ENCODE measurements around the gene YIF1B.
A peak's percentile ranks its signal among the peaks of the same experiment; 100 is the strongest.

The YIF1B gene

DNA sequence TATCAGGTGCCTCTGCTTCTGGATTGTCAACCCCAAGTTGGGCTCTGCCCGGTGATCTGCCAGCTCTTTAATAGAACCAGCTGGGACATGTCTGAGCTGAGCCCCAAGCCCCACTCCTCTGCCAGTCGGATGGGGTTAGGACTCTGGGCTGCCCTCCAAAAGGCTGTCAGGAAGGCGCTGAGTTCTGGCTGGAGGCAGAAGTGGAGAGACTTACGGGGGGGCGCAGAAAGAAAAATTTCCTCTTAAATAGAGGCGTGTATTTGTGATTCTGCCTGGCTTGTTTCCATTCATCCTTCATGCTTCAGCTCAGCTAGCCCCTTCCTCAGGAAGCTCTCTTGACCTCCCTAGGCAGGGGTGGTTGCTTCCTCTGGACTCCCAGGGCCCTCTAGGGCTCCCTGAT is 2.9 kb upstream of the YIF1B start:
- H3K9me3 ChIP-seq (ENCODE audit: control insufficient read depth in 2 of 2, low read length in 2 of 2) = no peaks in the 10 kb centered on the region
- H3K27me3 ChIP-seq (ENCODE audit: control insufficient read depth in 2 of 2, insufficient read depth in 2 of 2, low read length in 2 of 2) = no peaks in the 10 kb centered on the region
- H3K4me3 ChIP-seq (ENCODE audit: low read length in 2 of 2) = peak overlapping the region; percentile 67 to 74
- H3K4me1 ChIP-seq (ENCODE audit: control insufficient read depth in 2 of 2, insufficient read depth in 2 of 2, low read length in 2 of 2) = peaks cover 18 to 27% of the 10 kb centered on the region in 2 donors
- no peak overlapping the region for H3K9ac ChIP-seq (ENCODE audit: low read depth in 1 of 2, low read length in 2 of 2)
- peak overlapping the region in 1 of 2 donors; percentile 80 for H3K27ac ChIP-seq (ENCODE audit: low read depth in 2 of 2, low read length in 2 of 2)
- peaks cover 0 to 2% of the 10 kb centered on the region in 2 donors for H3K36me3 ChIP-seq (ENCODE audit: control insufficient read depth in 2 of 2, insufficient read depth in 2 of 2, low read length in 2 of 2)

DNA sequence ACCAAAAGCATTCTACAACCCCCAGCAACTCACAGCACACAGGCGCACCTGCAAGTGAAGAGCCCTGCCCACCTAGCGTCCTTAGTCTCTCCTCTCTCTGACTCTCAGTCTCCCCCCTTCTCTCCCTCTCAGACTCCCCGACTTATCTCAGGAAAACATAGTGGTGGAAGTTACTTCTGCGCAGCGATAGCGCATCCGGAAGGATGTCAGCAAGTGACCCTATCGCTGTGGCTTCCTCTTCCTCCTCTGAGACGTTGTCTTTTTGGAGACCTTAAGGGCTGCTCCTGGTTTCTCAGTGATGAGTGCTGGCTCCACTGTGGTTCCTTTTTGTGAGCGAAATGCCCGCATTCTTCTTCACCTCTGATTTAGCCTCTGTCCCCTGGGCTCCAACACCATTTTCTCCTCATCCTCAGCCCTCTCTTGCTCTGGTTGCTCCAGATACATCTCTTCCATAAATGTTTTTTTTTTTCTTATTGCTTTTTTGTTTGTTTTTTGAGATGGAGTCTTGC is 1.4 kb upstream of the YIF1B start:
- Histone ChIP-seq H3K27ac (ENCODE audit: low read depth in 2 of 2, low read length in 2 of 2) (peak overlapping the region in 1 of 2 donors; percentile 89), H3K4me3 (ENCODE audit: low read length in 2 of 2) (peak overlapping the region; percentile 26 to 51), H3K9ac (ENCODE audit: low read depth in 1 of 2, low read length in 2 of 2) (no peak overlapping the region), H3K27me3 (ENCODE audit: control insufficient read depth in 2 of 2, insufficient read depth in 2 of 2, low read length in 2 of 2) (no peaks in the 10 kb centered on the region), H3K9me3 (ENCODE audit: control insufficient read depth in 2 of 2, low read length in 2 of 2) (no peaks in the 10 kb centered on the region), H3K4me1 (ENCODE audit: control insufficient read depth in 2 of 2, insufficient read depth in 2 of 2, low read length in 2 of 2) (peaks cover 18 to 26% of the 10 kb centered on the region in 2 donors), H3K36me3 (ENCODE audit: control insufficient read depth in 2 of 2, insufficient read depth in 2 of 2, low read length in 2 of 2) (no peaks in the 10 kb centered on the region)

DNA sequence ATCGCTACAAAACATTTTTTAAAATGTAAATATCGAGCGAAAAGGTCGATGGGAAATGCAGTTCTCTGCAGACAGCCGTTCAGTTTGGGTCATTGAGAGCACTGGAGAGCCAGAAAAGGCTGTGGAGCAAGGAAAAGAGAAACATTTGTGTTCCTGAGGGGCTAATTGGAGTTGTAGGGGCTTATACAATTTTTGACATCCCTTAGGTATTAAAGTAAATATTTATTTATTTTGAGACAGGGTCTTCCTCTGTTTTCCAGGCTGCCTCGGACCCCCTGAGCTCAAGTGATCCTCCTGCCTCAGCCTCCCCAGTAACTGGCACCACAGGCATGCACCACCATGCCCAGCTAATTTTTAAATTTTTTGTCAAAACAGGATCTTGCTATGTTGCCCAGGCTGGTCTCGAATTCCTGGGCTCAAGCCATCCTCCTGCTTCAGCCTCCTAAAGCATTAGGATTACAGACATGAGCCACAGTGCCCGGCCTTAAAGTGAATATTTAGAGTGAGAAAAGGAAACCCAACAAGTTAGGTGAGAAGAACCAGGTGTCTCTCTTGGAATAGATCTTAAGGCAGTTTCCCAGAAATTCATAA is 825 bp upstream of the YIF1B start:
- Histone ChIP-seq H3K4me1 (ENCODE audit: control insufficient read depth in 2 of 2, insufficient read depth in 2 of 2, low read length in 2 of 2) (peaks cover 16 to 24% of the 10 kb centered on the region in 2 donors), H3K4me3 (ENCODE audit: low read length in 2 of 2) (peak overlapping the region; percentile 44 to 69), H3K9ac (ENCODE audit: low read depth in 1 of 2, low read length in 2 of 2) (peak overlapping the region; percentile 66 to 68), H3K36me3 (ENCODE audit: control insufficient read depth in 2 of 2, insufficient read depth in 2 of 2, low read length in 2 of 2) (no peaks in the 10 kb centered on the region), H3K9me3 (ENCODE audit: control insufficient read depth in 2 of 2, low read length in 2 of 2) (no peaks in the 10 kb centered on the region), H3K27me3 (ENCODE audit: control insufficient read depth in 2 of 2, insufficient read depth in 2 of 2, low read length in 2 of 2) (no peaks in the 10 kb centered on the region), H3K27ac (ENCODE audit: low read depth in 2 of 2, low read length in 2 of 2) (peak overlapping the region; percentile 76 to 89)

DNA sequence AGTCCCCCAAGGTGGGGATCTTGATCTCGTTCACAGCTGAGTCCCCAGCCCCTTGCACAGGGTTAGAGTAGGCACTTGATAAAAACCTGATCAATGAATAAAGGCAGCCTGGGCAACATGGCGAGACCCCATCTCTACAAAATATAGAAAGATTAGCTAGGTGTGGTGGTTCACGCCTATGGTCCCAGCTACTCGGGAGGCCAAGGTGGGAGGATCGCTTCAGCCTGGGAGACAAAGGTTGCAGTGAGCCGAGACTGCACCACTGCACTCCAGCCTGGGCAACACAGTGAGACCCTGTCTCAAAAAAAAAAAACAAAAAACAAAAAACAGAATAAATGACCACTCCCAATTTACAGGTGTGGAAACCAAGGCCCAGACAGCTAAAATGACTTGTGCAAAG is 4.8 kb downstream of the YIF1B start:
- Histone ChIP-seq H3K4me3 (ENCODE audit: low read length in 2 of 2) (no peak overlapping the region), H3K27me3 (ENCODE audit: control insufficient read depth in 2 of 2, insufficient read depth in 2 of 2, low read length in 2 of 2) (no peaks in the 10 kb centered on the region), H3K36me3 (ENCODE audit: control insufficient read depth in 2 of 2, insufficient read depth in 2 of 2, low read length in 2 of 2) (peaks cover 10 to 20% of the 10 kb centered on the region in 2 donors), H3K4me1 (ENCODE audit: control insufficient read depth in 2 of 2, insufficient read depth in 2 of 2, low read length in 2 of 2) (peaks cover 4 to 6% of the 10 kb centered on the region in 2 donors), H3K27ac (ENCODE audit: low read depth in 2 of 2, low read length in 2 of 2) (no peak overlapping the region), H3K9me3 (ENCODE audit: control insufficient read depth in 2 of 2, low read length in 2 of 2) (no peaks in the 10 kb centered on the region), H3K9ac (ENCODE audit: low read depth in 1 of 2, low read length in 2 of 2) (no peak overlapping the region)

DNA sequence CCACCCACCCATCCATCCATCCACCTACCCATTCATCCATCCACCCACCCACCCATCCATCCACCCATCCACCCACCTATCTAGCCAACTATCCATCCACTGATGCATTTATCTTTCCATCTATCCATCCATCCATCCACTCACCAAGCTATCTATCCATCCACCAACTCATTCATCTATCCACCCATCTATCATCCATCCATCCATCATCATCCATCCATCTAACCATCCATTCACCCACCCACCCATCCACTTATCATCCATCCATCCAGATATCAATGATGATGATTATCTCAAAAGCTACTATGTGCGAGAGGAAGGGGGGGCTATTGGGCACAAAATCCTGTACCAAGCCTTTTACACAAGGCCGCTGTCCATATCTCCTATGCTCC is 5.5 kb downstream of the YIF1B start:
- H3K9ac ChIP-seq (ENCODE audit: low read depth in 1 of 2, low read length in 2 of 2) = no peak overlapping the region
- H3K4me3 ChIP-seq (ENCODE audit: low read length in 2 of 2) = no peak overlapping the region
- no peaks in the 10 kb centered on the region for H3K27me3 ChIP-seq (ENCODE audit: control insufficient read depth in 2 of 2, insufficient read depth in 2 of 2, low read length in 2 of 2)

DNA sequence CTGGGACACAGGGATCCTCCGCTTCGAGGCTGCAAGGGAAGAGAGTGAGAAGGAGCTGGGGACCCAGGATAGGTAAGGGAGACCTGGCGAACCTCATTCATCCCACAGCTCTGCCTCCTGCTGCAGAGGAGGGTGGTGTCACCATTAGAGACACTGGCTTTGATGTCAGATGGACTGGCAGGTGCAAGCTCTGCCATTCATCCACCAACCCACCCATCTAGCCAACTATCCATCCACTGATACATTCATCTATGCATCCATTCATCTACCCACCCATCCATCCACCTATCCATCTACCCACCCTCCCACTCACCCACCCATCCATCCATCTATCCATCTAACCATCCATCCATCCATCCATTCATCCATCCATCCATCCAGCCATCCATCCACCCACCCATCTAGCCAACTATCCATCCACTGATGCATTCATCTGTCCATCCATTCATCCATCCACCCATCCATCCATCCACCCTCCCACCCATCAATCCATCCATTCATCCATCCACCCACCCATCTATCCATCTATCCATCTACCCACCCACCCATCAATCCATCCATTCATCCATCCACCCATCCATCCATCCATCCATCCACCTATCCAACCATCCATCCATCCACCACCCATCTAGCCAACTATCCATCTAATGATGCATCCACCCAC is 6.0 kb downstream of the YIF1B start:
- no peak overlapping the region for H3K27ac ChIP-seq (ENCODE audit: low read depth in 2 of 2, low read length in 2 of 2)
- peaks cover 10 to 20% of the 10 kb centered on the region in 2 donors for H3K36me3 ChIP-seq (ENCODE audit: control insufficient read depth in 2 of 2, insufficient read depth in 2 of 2, low read length in 2 of 2)

More for the DNA sequence above, 5.5 kb downstream of the YIF1B start:
- H3K4me1 ChIP-seq (ENCODE audit: control insufficient read depth in 2 of 2, insufficient read depth in 2 of 2, low read length in 2 of 2) = peaks cover 3 to 6% of the 10 kb centered on the region in 2 donors
- no peak overlapping the region for H3K27ac ChIP-seq (ENCODE audit: low read depth in 2 of 2, low read length in 2 of 2)
- no peaks in the 10 kb centered on the region for H3K9me3 ChIP-seq (ENCODE audit: control insufficient read depth in 2 of 2, low read length in 2 of 2)
- H3K36me3 ChIP-seq (ENCODE audit: control insufficient read depth in 2 of 2, insufficient read depth in 2 of 2, low read length in 2 of 2) = peaks cover 10 to 20% of the 10 kb centered on the region in 2 donors

DNA sequence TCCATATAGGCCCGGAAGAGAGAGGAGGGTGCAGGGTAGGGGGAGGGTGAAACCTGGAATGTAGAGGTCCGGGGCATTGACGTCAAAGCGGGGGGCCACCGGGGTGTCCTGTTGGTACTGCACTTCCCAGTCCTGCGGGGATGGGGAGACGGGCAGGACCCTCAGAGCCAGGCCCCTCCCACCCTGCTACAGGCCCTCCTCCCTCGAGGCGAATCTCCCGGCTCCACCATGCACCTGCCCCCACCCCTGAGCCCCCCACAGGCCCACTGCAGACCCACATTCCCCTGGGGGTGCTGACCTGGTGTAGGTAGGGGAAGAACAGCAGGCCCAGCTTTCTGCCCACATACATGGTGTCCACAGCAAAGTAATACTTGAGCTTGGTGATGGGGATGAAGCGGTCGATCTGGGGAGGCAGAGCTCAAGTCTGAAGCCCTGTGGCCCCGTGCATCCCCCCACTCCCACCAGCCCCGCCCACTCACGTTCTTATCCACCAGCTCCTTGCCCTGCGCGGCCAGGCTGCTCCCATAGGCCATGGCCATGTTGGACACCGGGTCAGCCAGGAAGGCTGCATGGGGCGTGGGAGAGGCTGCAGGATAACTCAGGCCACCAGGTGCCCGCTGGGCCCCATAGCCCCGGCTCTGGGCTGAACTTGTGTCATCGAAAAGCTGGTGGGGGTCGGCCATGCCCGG is 6.7 kb downstream of the YIF1B start:
- Histone ChIP-seq H3K9me3 (ENCODE audit: control insufficient read depth in 2 of 2, low read length in 2 of 2) (no peaks in the 10 kb centered on the region), H3K4me1 (ENCODE audit: control insufficient read depth in 2 of 2, insufficient read depth in 2 of 2, low read length in 2 of 2) (peaks cover 0 to 5% of the 10 kb centered on the region in 2 donors), H3K27ac (ENCODE audit: low read depth in 2 of 2, low read length in 2 of 2) (no peak overlapping the region), H3K27me3 (ENCODE audit: control insufficient read depth in 2 of 2, insufficient read depth in 2 of 2, low read length in 2 of 2) (no peaks in the 10 kb centered on the region), H3K36me3 (ENCODE audit: control insufficient read depth in 2 of 2, insufficient read depth in 2 of 2, low read length in 2 of 2) (peaks cover 10 to 20% of the 10 kb centered on the region in 2 donors), H3K4me3 (ENCODE audit: low read length in 2 of 2) (no peak overlapping the region), H3K9ac (ENCODE audit: low read depth in 1 of 2, low read length in 2 of 2) (no peak overlapping the region)

More for the DNA sequence above, 6.0 kb downstream of the YIF1B start:
- Histone ChIP-seq H3K4me3 (ENCODE audit: low read length in 2 of 2) (no peak overlapping the region), H3K9me3 (ENCODE audit: control insufficient read depth in 2 of 2, low read length in 2 of 2) (no peaks in the 10 kb centered on the region), H3K9ac (ENCODE audit: low read depth in 1 of 2, low read length in 2 of 2) (no peak overlapping the region), H3K4me1 (ENCODE audit: control insufficient read depth in 2 of 2, insufficient read depth in 2 of 2, low read length in 2 of 2) (peaks cover 0 to 5% of the 10 kb centered on the region in 2 donors), H3K27me3 (ENCODE audit: control insufficient read depth in 2 of 2, insufficient read depth in 2 of 2, low read length in 2 of 2) (no peaks in the 10 kb centered on the region)

DNA sequence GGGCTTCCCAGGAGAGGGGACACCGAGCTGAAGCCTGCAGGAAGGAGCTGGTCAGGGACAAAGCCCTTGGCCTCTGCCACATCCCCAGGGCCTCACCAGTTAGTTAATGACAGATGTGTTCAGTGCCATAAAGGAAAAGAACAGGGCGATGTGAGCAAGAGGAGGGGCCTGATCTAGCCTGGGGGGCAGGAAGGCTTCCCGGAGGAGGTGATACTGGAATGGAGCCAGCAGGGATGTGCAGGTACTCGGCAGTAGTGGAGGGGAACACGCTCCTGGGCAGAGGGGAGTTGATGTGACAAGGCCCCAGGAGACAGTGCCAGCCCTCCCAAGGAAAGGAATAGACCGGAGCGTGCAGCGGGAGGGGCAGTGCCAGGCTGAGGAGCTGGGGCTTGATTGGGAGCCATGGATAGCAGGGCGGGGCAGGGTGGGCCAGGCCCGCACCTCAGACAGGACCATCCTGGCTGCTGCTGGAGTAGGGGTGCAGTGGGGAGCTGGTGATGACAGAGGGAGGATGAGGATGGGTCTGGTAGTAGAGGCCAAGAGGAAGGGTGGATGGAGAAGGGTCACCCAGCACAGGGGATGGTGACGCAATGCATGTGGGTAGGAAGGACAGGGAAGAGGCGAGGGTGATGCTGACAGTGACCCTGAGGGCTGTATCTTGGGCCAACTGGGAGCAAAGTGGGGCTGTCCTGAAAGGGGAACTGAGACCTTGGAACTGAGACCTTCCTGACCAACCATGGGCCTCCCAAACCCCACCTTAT is 7.6 kb downstream of the YIF1B start:
- peaks cover 6 to 12% of the 10 kb centered on the region in 2 donors for H3K4me1 ChIP-seq (ENCODE audit: control insufficient read depth in 2 of 2, insufficient read depth in 2 of 2, low read length in 2 of 2)
- H3K9me3 ChIP-seq (ENCODE audit: control insufficient read depth in 2 of 2, low read length in 2 of 2) = no peaks in the 10 kb centered on the region
- no peak overlapping the region for H3K27ac ChIP-seq (ENCODE audit: low read depth in 2 of 2, low read length in 2 of 2)
- no peaks in the 10 kb centered on the region for H3K27me3 ChIP-seq (ENCODE audit: control insufficient read depth in 2 of 2, insufficient read depth in 2 of 2, low read length in 2 of 2)
- H3K36me3 ChIP-seq (ENCODE audit: control insufficient read depth in 2 of 2, insufficient read depth in 2 of 2, low read length in 2 of 2) = peaks cover 10 to 20% of the 10 kb centered on the region in 2 donors
- no peak overlapping the region for H3K4me3 ChIP-seq (ENCODE audit: low read length in 2 of 2)
- no peak overlapping the region for H3K9ac ChIP-seq (ENCODE audit: low read depth in 1 of 2, low read length in 2 of 2)

DNA sequence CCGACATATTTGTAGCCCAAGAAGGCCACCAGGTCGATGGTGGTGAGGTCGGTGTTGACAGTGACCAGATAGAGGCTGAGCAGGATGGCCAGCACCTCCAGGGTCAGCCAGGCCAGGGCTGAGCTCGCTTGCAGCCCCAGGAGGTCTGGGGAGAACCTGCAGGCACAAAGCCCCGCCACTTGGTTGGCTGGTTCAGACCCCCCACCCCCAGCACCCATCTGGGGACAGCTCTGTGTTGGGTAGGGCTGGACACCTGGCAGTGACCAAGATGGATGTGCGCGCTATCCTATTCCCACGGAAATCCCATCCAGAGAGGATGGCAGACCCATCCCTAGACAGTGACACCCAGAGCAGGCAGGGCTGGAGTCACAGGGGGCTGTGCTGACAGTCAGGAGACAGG is 8.2 kb downstream of the YIF1B start:
- Histone ChIP-seq H3K27me3 (ENCODE audit: control insufficient read depth in 2 of 2, insufficient read depth in 2 of 2, low read length in 2 of 2) (no peaks in the 10 kb centered on the region), H3K9ac (ENCODE audit: low read depth in 1 of 2, low read length in 2 of 2) (no peak overlapping the region), H3K36me3 (ENCODE audit: control insufficient read depth in 2 of 2, insufficient read depth in 2 of 2, low read length in 2 of 2) (peaks cover 10 to 20% of the 10 kb centered on the region in 2 donors), H3K27ac (ENCODE audit: low read depth in 2 of 2, low read length in 2 of 2) (no peak overlapping the region), H3K4me3 (ENCODE audit: low read length in 2 of 2) (no peak overlapping the region), H3K4me1 (ENCODE audit: control insufficient read depth in 2 of 2, insufficient read depth in 2 of 2, low read length in 2 of 2) (peaks cover 6 to 14% of the 10 kb centered on the region in 2 donors), H3K9me3 (ENCODE audit: control insufficient read depth in 2 of 2, low read length in 2 of 2) (no peaks in the 10 kb centered on the region)

All from mucosa of rectum (tissue), 2 donors.